Omental fat pad (tissue), 4 donors: ENCODE measurements around the gene LGALS7. TPM values are rescaled to one million over a fixed set of nuclear protein-coding genes. Genes with fewer than 3 reads are reported as not detected.
A peak's percentile ranks its signal among the peaks of the same experiment; 100 is the strongest.

Experiments used
- ATAC-seq: fragments of 150-250 bp; one replicate; pipeline ENCODE4 v1.9.1; 2016; ENCODE audit warnings: mild to moderate bottlenecking, moderate library complexity; ENCODE audit not compliant: low FRiP score
- DNase-seq: peaks from one replicate; pipeline ENCODE4 v3.0.0-alpha.2; 2019; ENCODE audit warnings: low spot score
- CTCF ChIP-seq, 3 donors: fragments of 450-650 bp; IDR thresholded peaks; one replicate each; pipeline ENCODE4 v1.5.1; 2016 to 2017; ENCODE audit warnings: antibody characterized with exemption in 3 of 3, mild to moderate bottlenecking in 3 of 3, moderate library complexity in 2 of 3
- total RNA-seq, 4 donors: library from RNA; depleted of rRNA; stranded (reverse); fragments of >200 nt; gene quantifications; one replicate each; pipeline ENCODE4 v1.1.0, GENCODE V29; 2016

Gene LGALS7
- total RNA-seq, 4 donors from 2014 or later: not detected

GRCh38 chr19:38737281-38737865 is 35.9 kb downstream of the LGALS7 start:
- TF ChIP-seq CTCF (IDR thresholded peaks at IDR 0.05): no peak
- ATAC-seq (no peak), DNase-seq (no peak)

- TF ChIP-seq CTCF (IDR thresholded peaks at IDR 0.05): no peak
- ATAC-seq: no peak
- no peak for DNase-seq
These were observed 36.7 kb downstream of the LGALS7 start for GRCh38 chr19:38736413-38737280.

- no peak for DNase-seq
- TF ChIP-seq CTCF (IDR thresholded peaks at IDR 0.05): no peak
- ATAC-seq: peak; percentile 7
These were observed 37.3 kb downstream of the LGALS7 start for GRCh38 chr19:38736036-38736412.

GRCh38 chr19:38735257-38735686 is 38.0 kb downstream of the LGALS7 start:
- no peak for ATAC-seq
- no peak for TF ChIP-seq CTCF (IDR thresholded peaks at IDR 0.05)
- no peak for DNase-seq

DNA sequence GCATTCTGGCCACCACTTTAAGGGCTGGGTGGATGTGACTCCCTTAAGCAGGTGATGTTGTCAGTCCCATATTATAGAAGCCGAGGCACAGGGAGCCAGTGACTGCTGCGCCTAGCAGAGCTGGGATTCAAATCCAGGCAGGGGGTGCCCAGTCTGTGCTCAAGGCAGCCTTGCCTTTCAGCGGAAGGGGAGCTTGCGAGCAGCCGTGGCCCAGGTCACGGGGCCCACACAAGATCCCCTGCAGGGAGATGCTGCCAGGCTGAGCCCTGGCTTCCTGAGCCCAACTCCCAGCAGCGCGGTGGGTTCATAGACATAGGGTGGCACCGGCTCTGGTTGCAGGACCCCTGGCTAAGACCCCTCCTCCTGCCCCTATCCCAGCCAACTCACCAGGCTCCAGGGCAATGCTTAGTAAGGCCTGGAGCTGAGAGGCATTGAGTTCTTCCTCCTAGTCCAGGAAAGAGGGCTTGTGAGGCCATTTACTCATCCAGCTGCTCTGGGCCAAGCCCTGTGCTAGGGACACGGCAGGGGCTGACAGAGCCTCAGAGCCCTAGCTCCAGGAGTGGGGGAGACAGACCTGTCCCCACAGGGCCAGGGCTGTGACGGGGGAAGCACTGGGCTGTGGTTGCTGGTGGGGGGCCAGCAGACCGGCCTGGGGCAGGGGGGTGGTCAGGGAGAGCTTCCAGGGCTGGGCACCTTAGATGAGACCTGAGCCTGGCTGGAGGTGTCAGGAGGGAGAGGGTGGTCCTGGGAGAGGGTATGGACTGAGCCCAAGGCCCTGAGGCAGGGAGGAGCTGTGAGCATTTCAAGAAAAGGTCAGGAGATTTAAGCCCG is 38.7 kb downstream of the LGALS7 start:
- no peak for ATAC-seq
- DNase-seq: no peak
- TF ChIP-seq CTCF (IDR thresholded peaks at IDR 0.05): no peak

DNA sequence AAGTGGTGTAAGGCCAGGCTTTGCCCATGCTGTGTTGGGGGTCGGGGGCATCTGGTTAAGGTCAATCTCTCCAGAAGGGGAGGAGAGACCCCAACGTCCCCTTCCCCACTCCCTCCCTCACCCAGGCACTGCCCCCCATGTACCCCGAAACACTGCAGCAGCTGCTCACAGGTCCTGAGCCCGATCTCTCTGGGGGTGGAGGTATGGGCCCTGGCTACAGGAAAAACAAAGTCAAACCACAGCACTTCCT is 39.2 kb downstream of the LGALS7 start:
- ATAC-seq (no peak), DNase-seq (no peak)
- TF ChIP-seq CTCF (IDR thresholded peaks at IDR 0.05): no peak
